Fibroblast of lung (primary cell): ENCODE results near the gene NYNRIN. TPM values are rescaled to one million over a fixed set of nuclear protein-coding genes. Genes with fewer than 3 reads are reported as not detected.

Experiments
- DNase-seq, 2 donors: peaks; one replicate each; pipeline versions ENCODE4 v3.0.0 to v3.0.0-alpha.2; 2010; ENCODE audit warnings: low read depth in 2 of 2
- H2AFZ ChIP-seq: 2 replicates; pipeline ENCODE4 v1.5.1; 2012; ENCODE audit warnings: low read length, control low read depth, inconsistent platforms
- H3K27ac ChIP-seq: 2 replicates; pipeline ENCODE4 v1.5.1; 2011; ENCODE audit warnings: low read length, control low read depth; ENCODE audit not compliant: insufficient read depth
- H3K27me3 ChIP-seq: 2 replicates; pipeline ENCODE4 v1.5.1; 2011; ENCODE audit warnings: mild to moderate bottlenecking, low read length; ENCODE audit not compliant: control insufficient read depth, insufficient read depth
- H3K36me3 ChIP-seq: 2 replicates; pipeline ENCODE4 v1.5.1; 2011; ENCODE audit warnings: low read length; ENCODE audit not compliant: control insufficient read depth, insufficient read depth
- H3K4me1 ChIP-seq: 2 replicates; pipeline ENCODE4 v1.5.1; 2011; ENCODE audit warnings: low read length; ENCODE audit not compliant: control insufficient read depth, insufficient read depth; ENCODE audit errors: extremely low read depth
- H3K4me2 ChIP-seq: 2 replicates; pipeline ENCODE4 v1.5.1; 2011; ENCODE audit warnings: low read length, control low read depth; ENCODE audit not compliant: insufficient read depth; ENCODE audit errors: extremely low read depth
- H3K4me3 ChIP-seq, 4 experiments: fragments of 200-600 bp in 1 of 4; sonication (generic) in 1 of 4; replicated peaks in 1 of 4; 2 replicates each; pipeline ENCODE4 v1.5.1; 2011 to 2016; ENCODE audit warnings: low read length in 4 of 4, low read depth in 3 of 4, mild to moderate bottlenecking in 3 of 4, control low read depth in 2 of 4, inconsistent platforms in 1 of 4, mixed read lengths in 1 of 4; ENCODE audit not compliant: insufficient read depth in 1 of 4; ENCODE audit errors: control extremely low read depth in 1 of 4
- H3K79me2 ChIP-seq: 2 replicates; pipeline ENCODE4 v1.5.1; 2012; ENCODE audit warnings: mild to moderate bottlenecking, low read length, inconsistent platforms; ENCODE audit not compliant: control insufficient read depth, insufficient read depth
- H3K9ac ChIP-seq: 2 replicates; pipeline ENCODE4 v1.5.1; 2011; ENCODE audit warnings: mild to moderate bottlenecking, low read length, control low read depth; ENCODE audit not compliant: insufficient read depth
- H3K9me3 ChIP-seq: 2 replicates; pipeline ENCODE4 v1.5.1; 2012; ENCODE audit warnings: low read depth, low read length; ENCODE audit not compliant: control insufficient read depth, insufficient read depth
- H4K20me1 ChIP-seq: 2 replicates; pipeline ENCODE4 v1.5.1; 2011; ENCODE audit warnings: low read length; ENCODE audit not compliant: control insufficient read depth, insufficient read depth; ENCODE audit errors: extremely low read depth
- EZH2 ChIP-seq: IDR thresholded peaks from 2 replicates; pipeline ENCODE4 v1.5.1; 2012; ENCODE audit warnings: low read length, control low read depth, mild to moderate bottlenecking; ENCODE audit errors: missing control alignments
- polyA plus RNA-seq, 2 donors: library from polyadenylated mRNA; depleted of rRNA in 1 of 2; stranded (reverse) in 1 of 2; unstranded in 1 of 2; fragments of >200 nt; gene quantifications; 2 replicates each; pipeline ENCODE4 v1.2.1, GENCODE V29; 2011 to 2012; ENCODE audit warnings: missing spikeins in 1 of 2
- total RNA-seq: library from RNA; depleted of rRNA; stranded (reverse); fragments of >200 nt; gene quantifications from 2 replicates; pipeline ENCODE4 v1.2.1, GENCODE V29; 2014
- TF ChIP-seq, protein P1 (sequence below), 2 donors: IDR thresholded peaks in 1 of 2; conservative IDR thresholded peaks in 1 of 2; 1 replicate in 1 of 2; 2 replicates in 1 of 2; pipeline ENCODE4 v1.5.1; 2011 to 2012; ENCODE audit warnings: low read length in 2 of 2, control low read depth in 1 of 2, inconsistent platforms in 1 of 2, low read depth in 1 of 2, mild to moderate bottlenecking in 1 of 2

NYNRIN gene
- total and polyA plus RNA-seq, 2 donors (not counting 1 experiment from before 2014, with no cell fraction given), result 7.7 to 16.2 TPM

DNA sequence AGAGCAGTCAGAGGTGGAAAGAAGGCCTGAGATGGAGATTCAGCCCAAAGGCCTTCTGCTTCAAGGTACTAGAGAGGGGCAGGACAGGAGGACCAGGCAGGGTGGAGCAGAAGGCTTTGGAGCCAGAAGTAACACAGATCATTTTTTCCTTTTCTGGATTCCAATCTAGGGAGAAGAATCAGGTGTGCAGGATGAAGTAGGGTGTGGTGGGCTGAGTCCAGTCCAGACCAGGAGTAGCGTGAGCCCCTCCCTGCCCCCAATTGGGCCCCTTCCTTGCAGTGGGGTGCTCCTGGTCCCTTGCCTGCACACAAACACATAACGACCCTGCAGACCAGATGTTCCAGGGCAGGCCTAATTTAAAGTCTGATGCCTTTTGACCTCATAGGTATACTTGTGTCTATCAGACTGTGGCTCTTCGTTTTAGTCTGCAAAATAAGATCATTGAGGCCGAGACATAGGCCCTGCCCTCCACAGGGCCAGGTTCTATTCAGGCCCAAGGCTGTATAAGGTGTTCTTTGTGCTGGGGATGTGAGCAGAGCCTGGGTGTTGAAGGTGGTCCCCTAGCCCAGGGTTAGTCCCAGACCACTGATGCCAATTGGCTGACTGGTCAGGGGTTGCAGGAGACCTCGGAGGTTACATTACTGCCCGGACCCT, 1.0 kb upstream of the NYNRIN start:
- Histone ChIP-seq H3K27me3 (no peaks in the 10 kb centered on the region), H3K9ac (no peak overlapping the region), H2AFZ (no peak overlapping the region), H3K36me3 (no peaks in the 10 kb centered on the region), H3K4me3 (peak overlapping the region in 2 of 4 experiments; percentile 37 to 71), H3K27ac (no peak overlapping the region), H4K20me1 (no peaks in the 10 kb centered on the region), H3K4me2 (no peak overlapping the region), H3K9me3 (no peaks in the 10 kb centered on the region), H3K79me2 (no peaks in the 10 kb centered on the region), H3K4me1 (peaks cover 4% of the 10 kb centered on the region)
- TF ChIP-seq, protein P1, sequence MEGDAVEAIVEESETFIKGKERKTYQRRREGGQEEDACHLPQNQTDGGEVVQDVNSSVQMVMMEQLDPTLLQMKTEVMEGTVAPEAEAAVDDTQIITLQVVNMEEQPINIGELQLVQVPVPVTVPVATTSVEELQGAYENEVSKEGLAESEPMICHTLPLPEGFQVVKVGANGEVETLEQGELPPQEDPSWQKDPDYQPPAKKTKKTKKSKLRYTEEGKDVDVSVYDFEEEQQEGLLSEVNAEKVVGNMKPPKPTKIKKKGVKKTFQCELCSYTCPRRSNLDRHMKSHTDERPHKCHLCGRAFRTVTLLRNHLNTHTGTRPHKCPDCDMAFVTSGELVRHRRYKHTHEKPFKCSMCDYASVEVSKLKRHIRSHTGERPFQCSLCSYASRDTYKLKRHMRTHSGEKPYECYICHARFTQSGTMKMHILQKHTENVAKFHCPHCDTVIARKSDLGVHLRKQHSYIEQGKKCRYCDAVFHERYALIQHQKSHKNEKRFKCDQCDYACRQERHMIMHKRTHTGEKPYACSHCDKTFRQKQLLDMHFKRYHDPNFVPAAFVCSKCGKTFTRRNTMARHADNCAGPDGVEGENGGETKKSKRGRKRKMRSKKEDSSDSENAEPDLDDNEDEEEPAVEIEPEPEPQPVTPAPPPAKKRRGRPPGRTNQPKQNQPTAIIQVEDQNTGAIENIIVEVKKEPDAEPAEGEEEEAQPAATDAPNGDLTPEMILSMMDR (conservative IDR thresholded peaks at IDR 0.05 in 1 of 2, IDR thresholded peaks at IDR 0.05 in 1 of 2; ENCODE audit: low read depth in 1 of 2, low read length in 2 of 2), result no peak
- TF ChIP-seq EZH2, result no peak
- DNase-seq, result no peak

- peak in 1 of 2 donors; percentile 29 for DNase-seq
- no peak overlapping the region for H2AFZ ChIP-seq
- H4K20me1 ChIP-seq, result no peaks in the 10 kb centered on the region
- no peak overlapping the region for H3K27ac ChIP-seq
- H3K4me2 ChIP-seq, result no peak overlapping the region
- no peaks in the 10 kb centered on the region for H3K79me2 ChIP-seq
- H3K36me3 ChIP-seq, result no peaks in the 10 kb centered on the region
- TF ChIP-seq, protein P1 (conservative IDR thresholded peaks at IDR 0.05 in 1 of 2, IDR thresholded peaks at IDR 0.05 in 1 of 2; ENCODE audit: low read depth in 1 of 2, low read length in 2 of 2), result no peak
- no peak for TF ChIP-seq EZH2
- peak overlapping the region in 2 of 4 experiments; percentile 37 to 71 for H3K4me3 ChIP-seq
- no peaks in the 10 kb centered on the region for H3K27me3 ChIP-seq
- no peaks in the 10 kb centered on the region for H3K9me3 ChIP-seq
- no peak overlapping the region for H3K9ac ChIP-seq
- H3K4me1 ChIP-seq, result peaks cover 7% of the 10 kb centered on the region
These were observed 530 bp upstream of the NYNRIN start for GRCh38 chr14:24398293-24398652.

DNA sequence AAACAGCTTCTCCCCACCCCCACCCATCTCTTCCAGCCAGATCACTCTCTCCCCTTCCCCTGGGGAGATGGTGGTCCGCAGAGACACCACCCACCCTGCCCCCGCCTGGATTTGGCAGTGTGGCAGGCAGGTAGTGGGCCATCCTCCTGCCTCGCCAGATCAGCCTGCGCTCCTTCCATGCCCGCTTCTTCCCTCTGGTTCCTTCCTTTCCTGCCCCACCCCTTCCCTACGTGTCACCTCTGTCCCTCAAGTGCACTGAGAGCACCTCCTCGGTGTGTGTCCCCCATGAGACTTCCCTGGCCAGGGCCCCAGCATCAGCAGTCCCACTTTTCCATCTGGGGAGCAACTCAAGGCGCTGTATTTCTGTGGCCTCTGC, 632 bp downstream of the NYNRIN start:
- peak overlapping the region; percentile 77 for H3K4me2 ChIP-seq
- H3K36me3 ChIP-seq, result no peaks in the 10 kb centered on the region
- no peaks in the 10 kb centered on the region for H3K9me3 ChIP-seq
- H3K9ac ChIP-seq, result no peak overlapping the region
- H3K4me1 ChIP-seq, result peaks cover 11% of the 10 kb centered on the region
- DNase-seq, result no peak
- no peaks in the 10 kb centered on the region for H4K20me1 ChIP-seq
- H3K79me2 ChIP-seq, result no peaks in the 10 kb centered on the region
- no peak for TF ChIP-seq EZH2
- TF ChIP-seq, protein P1 (conservative IDR thresholded peaks at IDR 0.05 in 1 of 2, IDR thresholded peaks at IDR 0.05 in 1 of 2; ENCODE audit: low read depth in 1 of 2, low read length in 2 of 2), result no peak
- peak overlapping the region; percentile 38 for H2AFZ ChIP-seq
- peak overlapping the region; percentile 51 to 71 (median 58) for H3K4me3 ChIP-seq
- no peaks in the 10 kb centered on the region for H3K27me3 ChIP-seq
- H3K27ac ChIP-seq, result no peak overlapping the region
